K562 (cell line): ENCODE results near the gene VPS9D1. TPM values are rescaled to one million over a fixed set of nuclear protein-coding genes. Genes with fewer than 3 reads are reported as not detected.

Experiments
- CHAMP1 ChIP-seq: fragments of 450-650 bp; IDR thresholded peaks from 2 replicates; pipeline ENCODE4 v1.6.1; 2016; ENCODE audit warnings: mild to moderate bottlenecking
- CREB1 ChIP-seq, 2 experiments: sonication (generic) in 1 of 2; formaldehyde crosslinking in 1 of 2; IDR thresholded peaks; 2 replicates each; pipeline versions ENCODE4 v1.6.1 to v1.8.0; 2012 to 2022; ENCODE audit warnings: inconsistent platforms in 1 of 2, mild to moderate bottlenecking in 1 of 2, missing genetic modification reagents in 1 of 2, moderate library complexity in 1 of 2
- E2F6 ChIP-seq, 2 experiments: IDR thresholded peaks; 2 replicates each; pipeline ENCODE4 v1.6.1; 2011; ENCODE audit warnings: borderline replicate concordance in 1 of 2, control low read depth in 1 of 2, low read depth in 1 of 2, low read length in 1 of 2, mild to moderate bottlenecking in 1 of 2, mixed read lengths in 1 of 2, moderate library complexity in 1 of 2; ENCODE audit not compliant: insufficient read depth in 1 of 2, insufficient read length in 1 of 2, poor library complexity in 1 of 2, severe bottlenecking in 1 of 2; ENCODE audit errors: extremely low read depth in 1 of 2
- FOXA3 ChIP-seq, 2 experiments: fragments of 450-650 bp in 1 of 2; sonication (generic) in 1 of 2; formaldehyde crosslinking; IDR thresholded peaks in 1 of 2; conservative IDR thresholded peaks in 1 of 2; 2 replicates each; pipeline versions ENCODE4 v1.4.0 to v1.8.0; 2020 to 2022; ENCODE audit warnings: mild to moderate bottlenecking in 2 of 2, missing genetic modification reagents in 1 of 2
- HMGXB4 ChIP-seq: sonication (generic); formaldehyde crosslinking; IDR thresholded peaks from 2 replicates; pipeline ENCODE4 v1.8.1; 2023; ENCODE audit warnings: mild to moderate bottlenecking, missing genetic modification reagents
- IRF2 ChIP-seq: sonication (generic); formaldehyde crosslinking; IDR thresholded peaks from 2 replicates; pipeline ENCODE4 v1.8.1; 2022; ENCODE audit warnings: mild to moderate bottlenecking, missing genetic modification reagents
- NFIX ChIP-seq: fragments of 250-450 bp; sonication (Bioruptor Pico); IDR thresholded peaks from 2 replicates; pipeline ENCODE4 v1.4.0; 2020; ENCODE audit warnings: low read depth, mild to moderate bottlenecking, moderate library complexity
- PML ChIP-seq: IDR thresholded peaks from 2 replicates; pipeline ENCODE4 v1.6.1; 2012; ENCODE audit warnings: low read length, inconsistent platforms
- PTBP1 ChIP-seq: fragments of 200-400 bp; formaldehyde crosslinking; IDR thresholded peaks from 2 replicates; pipeline ENCODE4 v1.6.1; 2017; ENCODE audit warnings: low read depth, low read length
- SIN3A ChIP-seq, 2 experiments: fragments of 150-350 bp in 1 of 2; IDR thresholded peaks; 2 replicates each; pipeline ENCODE4 v1.6.1; 2011 to 2016; ENCODE audit warnings: borderline replicate concordance in 2 of 2, low read depth in 2 of 2, low read length in 2 of 2, mild to moderate bottlenecking in 2 of 2, moderate library complexity in 2 of 2; ENCODE audit not compliant: control insufficient read depth in 1 of 2
- STAT6 ChIP-seq: sonication (generic); formaldehyde crosslinking; IDR thresholded peaks from 2 replicates; pipeline ENCODE4 v1.8.1; 2023; ENCODE audit warnings: mild to moderate bottlenecking, missing genetic modification reagents
- ZNF174 ChIP-seq: fragments of 250-450 bp; sonication (Bioruptor Pico); IDR thresholded peaks from 2 replicates; pipeline ENCODE4 v1.4.0; 2020; ENCODE audit warnings: mild to moderate bottlenecking
- ZNF398 ChIP-seq: fragments of 250-450 bp; sonication (Bioruptor Pico); IDR thresholded peaks from 2 replicates; pipeline ENCODE4 v1.8.0; 2021; ENCODE audit warnings: moderate library complexity, mild to moderate bottlenecking, inconsistent platforms
- ZNF589 ChIP-seq: fragments of 200-800 bp; sonication (Bioruptor generic); IDR thresholded peaks from 2 replicates; pipeline ENCODE4 v1.6.1; 2016; ENCODE audit warnings: low read depth, missing genetic modification characterization, missing compliant biosample characterization
- polyA plus RNA-seq, 8 experiments: library from polyadenylated mRNA; depleted of rRNA in 4 of 8; stranded (reverse) in 5 of 8; unstranded in 3 of 8; fragments of >200 nt; fragmentation: Nextera tagmentation in 2 of 8; fragmentation: Illumina TruSeq in 1 of 8; extraction: Ambion mirVana in 2 of 8; extraction: Trizol in 1 of 8; gene quantifications; 2 replicates each; pipeline versions ENCODE4 v1.2.1 to v1.2.3, GENCODE V29; 2011 to 2014; ENCODE audit warnings: inconsistent platforms in 1 of 8, missing spikeins in 1 of 8
- total RNA-seq, 7 experiments: library from RNA; depleted of rRNA in 6 of 7; stranded (reverse); fragments of >200 nt in 6 of 7; fragmentation: Illumina TruSeq in 2 of 7; extraction: Trizol in 2 of 7; gene quantifications; 2 replicates each; pipeline versions ENCODE4 v1.2.1 to v1.2.3, GENCODE V29; 2011 to 2021; ENCODE audit warnings: low replicate concordance in 1 of 7

Gene VPS9D1
- total and polyA plus RNA-seq, 9 of the 15 experiments (the other 6 are each of a cell fraction or from before 2014, with no cell fraction given): 0.33 to 3.1 (median 1.1) TPM

GRCh38 chr16:89687092-89687940, 33.4 kb downstream of the VPS9D1 start (continued):
- TF ChIP-seq SIN3A (IDR thresholded peaks at IDR 0.05; ENCODE audit: borderline replicate concordance in 2 of 2, control insufficient read depth in 1 of 2, low read depth in 2 of 2, low read length in 2 of 2): peak in 1 of 2 experiments; percentile 67; a peak in 2 of 4 replicates
- no peak for TF ChIP-seq CHAMP1
- TF ChIP-seq PTBP1: 0 out of 2 replicates have a peak, but pooled peaks have one; percentile 20
- TF ChIP-seq NFIX (CRISPR knock-in tag): no peak
- no peak for TF ChIP-seq CREB1 (IDR thresholded peaks at IDR 0.05)
- TF ChIP-seq CREB1 (CRISPR knock-in tag; IDR thresholded peaks at IDR 0.05): no peak
- 0 out of 2 replicates have a peak, but pooled peaks have one; percentile 1 for TF ChIP-seq PML
- 0 out of 2 replicates have a peak, but pooled peaks have one; percentile 70 for TF ChIP-seq HMGXB4 (CRISPR knock-in tag)
- TF ChIP-seq STAT6 (CRISPR knock-in tag): no peak
- no peak for TF ChIP-seq IRF2 (CRISPR knock-in tag)
- no peak for TF ChIP-seq ZNF398 (CRISPR knock-in tag)
- no peak for TF ChIP-seq ZNF174 (CRISPR knock-in tag)
- peak in 1 of 2 experiments; percentile 16; a peak in 1 of 4 replicates for TF ChIP-seq FOXA3 (CRISPR knock-in tag; conservative IDR thresholded peaks at IDR 0.05 in 1 of 2, IDR thresholded peaks at IDR 0.05 in 1 of 2)
- TF ChIP-seq ZNF589 (CRISPR knock-in tag): no peak
- peak; percentile 42 to 73 for TF ChIP-seq E2F6 (IDR thresholded peaks at IDR 0.05; ENCODE audit: borderline replicate concordance in 1 of 2, extremely low read depth in 1 of 2, insufficient read depth in 1 of 2, insufficient read length in 1 of 2, low read depth in 1 of 2, low read length in 1 of 2, poor library complexity in 1 of 2, severe bottlenecking in 1 of 2)
